Measurements from ENCODE around the gene ZNF273.
"Not testable (repeated sequence)": the region's sequence is repeated elsewhere in the genome, so short reads cannot be mapped to it uniquely, and the experiment has no call there.

ZNF273 gene

GRCh38 chr7:64890761-64891362 is 12.2 kb upstream of the ZNF273 start:
- no peak for DNase-seq

DNA sequence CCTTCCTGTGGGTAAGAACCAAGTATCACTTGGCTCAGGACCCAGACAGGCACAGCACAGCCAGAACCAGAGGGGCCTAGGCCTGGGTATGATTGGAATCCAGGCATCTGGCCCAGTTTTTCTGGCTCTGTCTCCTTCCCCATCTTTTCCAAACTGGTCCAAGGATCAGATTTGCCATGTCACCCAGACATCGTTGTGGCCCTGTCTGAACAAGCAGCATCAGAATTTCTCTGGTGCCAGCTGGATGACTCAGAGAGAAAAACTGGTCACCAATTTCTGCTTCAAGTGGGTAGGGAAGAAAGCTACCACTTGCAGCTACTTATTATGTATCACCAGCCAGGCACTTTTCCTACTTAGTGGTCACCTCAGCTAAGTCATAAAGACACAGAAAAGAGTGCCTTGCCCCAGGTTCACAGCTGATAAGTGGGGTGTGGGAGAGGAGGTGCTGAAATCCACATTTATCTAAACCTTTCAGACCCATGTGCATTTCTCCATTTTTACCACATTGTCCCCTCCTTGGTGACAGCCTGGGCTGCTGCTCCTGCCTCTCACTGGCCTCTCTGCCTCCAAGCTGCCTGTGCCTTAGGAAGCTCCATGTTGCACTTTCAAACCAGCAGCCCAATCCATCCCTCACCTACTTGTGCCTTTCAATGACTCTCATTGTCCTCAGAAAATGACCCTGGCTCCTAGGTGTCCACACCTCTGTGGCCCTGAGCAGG is 11.6 kb upstream of the ZNF273 start:
- DNase-seq: not testable (repeated sequence)

GRCh38 chr7:64892116-64892515 is 11.0 kb upstream of the ZNF273 start:
- DNase-seq: no peak

GRCh38 chr7:64892666-64893309 is 10.3 kb upstream of the ZNF273 start:
- DNase-seq: no peak

GRCh38 chr7:64893401-64893800 is 9.7 kb upstream of the ZNF273 start:
- no peak for DNase-seq

DNA sequence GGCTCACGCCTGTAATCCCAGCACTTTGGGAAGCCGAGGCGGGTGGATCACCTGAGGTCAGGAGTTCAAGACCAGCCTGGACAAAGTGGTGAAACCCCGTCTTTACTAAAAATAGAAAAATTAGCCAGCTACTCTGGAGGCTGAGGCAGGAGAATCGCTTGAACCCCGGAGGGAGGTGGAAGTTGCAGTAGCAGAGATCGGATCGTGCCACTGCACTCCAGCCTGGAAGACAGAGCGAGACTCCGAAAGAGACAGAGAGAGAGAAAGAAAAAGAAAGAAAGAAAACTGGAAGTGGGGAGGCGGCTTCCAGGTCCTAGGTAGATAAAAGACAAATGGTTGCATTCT is 640 bp upstream of the ZNF273 start:
- DNase-seq: not testable (repeated sequence)

- DNase-seq: no peak
Measured at GRCh38 chr7:64904008-64904407, 935 bp downstream of the ZNF273 start.

DNA sequence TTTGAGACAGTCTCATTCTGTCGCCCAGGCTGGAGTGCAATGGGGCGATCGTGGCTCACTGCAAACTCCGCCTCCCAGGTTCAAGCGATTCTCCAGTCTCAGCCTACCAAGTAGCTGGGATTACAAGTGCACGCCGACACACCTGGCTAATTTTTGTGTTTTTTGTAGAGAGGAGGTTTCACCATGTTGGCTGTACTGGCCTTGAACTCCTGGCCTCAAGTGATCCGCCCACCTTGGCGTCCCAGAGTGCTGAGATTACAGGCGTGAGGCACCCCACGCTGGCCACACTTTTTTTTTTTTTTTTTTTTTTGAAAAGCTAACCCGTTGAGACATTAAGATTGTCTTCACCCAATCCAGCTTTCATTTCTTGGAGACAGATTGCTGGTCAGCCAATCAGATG is 2.1 kb downstream of the ZNF273 start:
- DNase-seq: no peak

- DNase-seq: no peak
Measured at GRCh38 chr7:64905547-64905946, 2.5 kb downstream of the ZNF273 start.

GRCh38 chr7:64907641-64908326 is 4.7 kb downstream of the ZNF273 start:
- no peak for DNase-seq

- DNase-seq: no peak
Measured at GRCh38 chr7:64908358-64908757, 5.3 kb downstream of the ZNF273 start.

DNA sequence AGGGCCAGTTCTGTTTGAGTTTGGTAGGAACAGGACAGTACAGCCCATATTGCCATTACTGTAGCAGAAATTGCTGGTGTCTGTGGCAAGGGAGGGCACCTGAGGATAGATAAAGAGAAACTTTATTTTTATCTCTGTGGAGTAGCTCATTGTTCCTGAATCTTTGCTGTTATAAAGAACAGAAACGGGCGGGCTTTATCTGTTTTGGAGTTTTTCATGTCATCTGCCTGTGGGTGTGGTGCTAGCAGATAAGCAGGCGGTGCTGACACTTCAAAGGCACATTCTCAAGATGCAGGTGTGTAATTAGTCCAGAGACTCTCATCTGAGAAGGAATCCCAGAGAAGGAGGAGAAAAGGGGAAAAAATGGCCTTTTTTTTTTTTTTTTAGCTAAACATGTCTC is 11.5 kb downstream of the ZNF273 start:
- DNase-seq: no peak

- DNase-seq: not testable (repeated sequence)
Measured at GRCh38 chr7:64915301-64915700, 12.2 kb downstream of the ZNF273 start.

DNA sequence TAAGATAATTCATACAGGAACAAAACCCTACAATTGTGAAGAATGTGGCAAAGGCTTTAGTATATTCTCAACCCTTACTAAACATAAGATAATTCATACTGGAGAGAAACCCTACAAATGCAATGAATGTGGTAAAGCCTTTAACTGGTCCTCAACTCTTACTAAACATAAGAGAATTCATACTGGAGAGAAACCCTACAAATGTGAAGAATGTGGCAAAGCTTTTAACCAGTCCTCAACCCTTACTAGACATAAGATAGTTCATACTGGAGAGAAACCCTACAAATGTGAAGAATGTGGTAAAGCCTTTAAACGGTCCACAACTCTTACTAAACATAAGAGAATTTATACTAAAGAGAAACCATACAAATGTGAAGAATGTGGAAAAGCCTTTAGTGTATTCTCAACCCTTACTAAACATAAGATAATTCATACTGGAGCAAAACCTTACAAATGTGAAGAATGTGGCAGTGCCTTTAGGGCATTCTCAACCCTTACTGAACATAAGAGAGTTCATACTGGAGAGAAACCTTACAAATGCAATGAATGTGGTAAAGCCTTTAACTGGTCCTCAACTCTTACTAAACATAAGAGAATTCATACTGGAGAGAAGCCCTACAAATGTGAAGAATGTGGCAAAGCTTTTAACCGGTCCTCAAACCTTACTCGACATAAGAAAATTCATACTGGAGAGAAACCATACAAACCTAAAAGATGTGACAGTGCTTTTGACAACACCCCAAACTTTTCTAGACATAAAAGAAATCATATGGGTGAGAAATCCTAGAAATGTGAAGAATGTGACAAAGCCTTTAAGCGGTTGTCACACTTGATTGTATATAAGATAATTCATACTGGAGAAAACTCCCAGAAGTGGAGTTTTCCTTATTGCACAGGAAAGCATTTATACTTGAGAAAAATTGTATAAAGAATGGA is 25.4 kb downstream of the ZNF273 start:
- not testable (repeated sequence) for DNase-seq

GRCh38 chr7:64934478-64934877 is 31.4 kb downstream of the ZNF273 start:
- DNase-seq: no peak

DNA sequence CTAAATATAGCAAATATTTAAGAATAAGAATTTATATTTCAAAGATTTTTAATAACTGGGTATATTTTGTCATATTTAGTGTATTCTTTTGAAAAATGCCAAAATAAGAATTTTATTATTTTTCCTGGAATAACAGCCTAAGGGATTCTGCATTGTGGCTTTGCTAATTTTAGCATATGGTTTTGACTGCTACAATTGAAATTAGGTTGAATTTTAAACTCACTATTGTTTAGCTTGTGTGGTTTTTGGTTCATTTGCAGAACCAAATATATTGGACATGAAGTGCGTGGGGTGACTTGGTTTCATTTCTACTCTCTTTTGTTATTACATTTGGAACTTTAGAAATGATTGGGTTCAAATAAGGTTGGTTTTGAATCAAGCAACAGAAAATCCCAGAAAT is 35.5 kb downstream of the ZNF273 start:
- no peak for DNase-seq

DNA sequence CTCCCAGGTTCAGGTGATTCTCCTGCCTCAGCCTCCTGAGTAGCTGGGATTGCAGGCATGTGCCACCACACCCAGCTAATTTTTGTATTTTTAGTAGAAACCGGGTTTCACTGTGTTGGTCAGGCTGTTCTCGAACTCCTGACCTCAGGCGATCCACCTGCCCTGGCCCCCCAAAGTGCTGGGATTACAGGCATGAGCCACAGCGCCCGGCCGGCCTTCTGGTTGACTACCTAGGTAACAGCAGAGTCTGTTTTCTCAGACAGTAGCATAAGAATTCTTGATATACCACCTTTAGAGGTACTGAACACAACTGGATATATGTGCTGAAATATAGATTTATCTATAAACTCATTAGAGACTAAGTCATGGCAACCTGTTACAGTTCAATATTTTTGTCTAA is 36.9 kb downstream of the ZNF273 start:
- not testable (repeated sequence) for DNase-seq

DNA sequence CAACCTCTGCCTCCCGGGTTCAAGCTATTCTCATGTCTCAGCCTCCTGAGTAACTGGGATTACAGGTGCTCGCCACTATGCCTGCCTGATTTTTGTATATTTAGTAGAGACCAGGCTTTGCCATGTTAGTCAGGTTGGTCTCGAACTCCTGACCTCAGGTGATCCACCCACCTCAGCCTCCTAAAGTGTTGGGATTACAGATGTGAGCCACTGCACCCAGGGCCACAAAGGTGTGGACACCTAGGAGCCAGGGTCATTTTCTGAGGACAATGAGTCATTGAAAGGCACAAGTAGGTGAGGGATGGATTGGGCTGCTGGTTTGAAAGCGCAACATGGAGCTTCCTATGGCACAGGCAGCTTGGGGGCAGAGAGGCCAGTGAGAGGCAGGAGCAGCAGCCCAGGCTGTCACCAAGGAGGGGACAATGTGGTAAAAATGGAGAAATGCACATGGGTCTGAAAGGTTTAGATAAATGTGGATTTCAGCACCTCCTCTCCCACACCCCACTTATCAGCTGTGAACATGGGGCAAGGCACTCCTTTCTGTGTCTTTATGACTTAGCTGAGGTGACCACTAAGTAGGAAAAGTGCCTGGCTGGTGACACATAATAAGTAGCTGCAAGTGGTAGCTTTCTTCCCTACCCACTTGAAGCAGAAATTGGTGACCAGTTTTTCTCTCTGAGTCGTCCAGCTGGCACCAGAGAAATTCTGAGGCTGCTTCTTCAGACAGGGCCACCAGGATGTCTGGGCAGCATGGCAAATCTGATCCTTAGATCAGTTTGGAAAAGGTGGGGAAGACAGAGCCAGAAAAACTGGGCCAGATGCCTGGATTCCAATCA is 41.8 kb downstream of the ZNF273 start:
- DNase-seq: not testable (repeated sequence)

DNA sequence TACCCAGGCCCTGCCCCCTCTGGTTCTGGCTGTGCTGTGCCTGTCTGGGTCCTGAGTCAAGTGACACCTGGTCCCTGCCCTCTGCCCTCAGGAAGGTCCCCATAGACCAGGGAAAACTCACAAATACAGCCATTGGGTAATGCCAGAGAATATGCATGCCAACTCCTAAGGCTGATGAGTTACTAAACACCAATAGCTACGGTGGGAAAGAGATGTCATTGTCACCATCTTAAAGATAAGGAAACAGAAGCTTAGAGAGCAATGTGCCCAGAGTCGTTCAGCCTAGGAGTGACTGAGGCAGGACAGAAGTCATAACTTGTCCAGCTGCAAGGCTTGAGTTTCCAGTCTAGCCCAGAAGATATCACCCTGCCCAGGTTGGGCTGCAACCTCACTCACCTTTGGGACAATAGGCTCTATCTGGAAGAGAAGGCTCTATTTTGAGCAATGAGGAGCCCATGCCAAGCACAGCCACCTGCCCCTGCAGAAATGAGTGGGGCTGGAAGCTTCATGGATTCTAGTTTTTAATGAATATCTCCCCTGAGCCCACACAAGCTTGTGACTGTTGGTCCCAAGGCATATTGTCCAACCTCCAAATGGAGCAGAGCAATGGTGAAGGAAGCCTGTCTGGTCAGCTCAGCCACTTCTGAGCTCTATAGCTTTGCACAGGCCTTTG is 42.6 kb downstream of the ZNF273 start:
- no peak for DNase-seq

DNA sequence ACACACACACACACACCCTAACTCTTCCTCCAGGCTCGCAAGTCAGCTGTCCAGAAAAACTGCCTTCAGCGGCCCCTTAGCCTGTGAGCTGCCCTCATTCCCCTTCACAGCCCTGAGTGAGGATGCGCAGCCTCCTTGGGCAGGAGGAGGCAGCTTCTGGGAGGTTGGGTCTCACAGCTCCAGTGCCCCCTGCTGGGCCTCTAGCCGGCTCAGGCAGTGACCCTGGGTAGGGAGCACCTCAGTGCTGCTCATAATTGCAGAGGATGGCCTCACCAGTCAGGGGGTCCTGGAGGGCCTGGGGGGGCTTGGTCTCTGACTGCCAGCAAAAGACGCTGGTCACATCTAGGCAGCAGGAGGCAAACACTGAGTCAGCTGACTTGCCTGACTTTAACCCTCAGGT is 43.7 kb downstream of the ZNF273 start:
- DNase-seq: no peak

Measured in NCI-H1417 treated with DMSO at 0.1 percent for 48 hours (cell line).